NCI-H2081 (cell line): ENCODE results near the gene C1QL4.
"Not testable (repeated sequence)": the region's sequence is repeated elsewhere in the genome, so short reads cannot be mapped to it uniquely, and the experiment has no call there.

Experiments
- DNase-seq, 2 experiments: peaks; one replicate each; lab custom pipeline; 2025; lab: John Stamatoyannopoulos, UW

C1QL4 gene

GRCh38 chr12:49301760-49302159, 35.2 kb downstream of the C1QL4 start:
- DNase-seq: no peak

- no peak for DNase-seq
Measured at GRCh38 chr12:49298160-49298559, 38.8 kb downstream of the C1QL4 start.

GRCh38 chr12:49297695-49298060, 39.3 kb downstream of the C1QL4 start:
- no peak for DNase-seq

- peak; percentile 20 to 54 for DNase-seq
Measured at GRCh38 chr12:49296836-49297694, 39.9 kb downstream of the C1QL4 start.

- no peak for DNase-seq
Measured at GRCh38 chr12:49296034-49296835, 40.8 kb downstream of the C1QL4 start.

- DNase-seq: no peak
Measured at GRCh38 chr12:49295082-49295936, 41.7 kb downstream of the C1QL4 start, which contains the start of gene PRPH. Gene PRPH (plus strand): TSS chr12:49295147. CDS start chr12:49295201, 54 bp downstream.

GRCh38 chr12:49294804-49295081, 42.2 kb downstream of the C1QL4 start:
- DNase-seq: no peak

GRCh38 chr12:49294086-49294803, 42.7 kb downstream of the C1QL4 start:
- DNase-seq: no peak

GRCh38 chr12:49293056-49293956, 43.7 kb downstream of the C1QL4 start:
- DNase-seq: peak; percentile 62 to 71

- DNase-seq: no peak
Measured at GRCh38 chr12:49292729-49293055, 44.3 kb downstream of the C1QL4 start.

- no peak for DNase-seq
Measured at GRCh38 chr12:49288922-49289555, 47.9 kb downstream of the C1QL4 start.

GRCh38 chr12:49288412-49288853, 48.6 kb downstream of the C1QL4 start:
- peak in 1 of 2 experiments; percentile 51 for DNase-seq

- DNase-seq: no peak
Measured at GRCh38 chr12:49287876-49288275, 49.1 kb downstream of the C1QL4 start.

GRCh38 chr12:49284672-49285071, 52.3 kb downstream of the C1QL4 start:
- no peak for DNase-seq

GRCh38 chr12:49283541-49284429, 53.2 kb downstream of the C1QL4 start:
- no peak for DNase-seq

- DNase-seq: not testable (repeated sequence)
Measured at GRCh38 chr12:49282740-49283375, 54.1 kb downstream of the C1QL4 start.
